Right renal pelvis (tissue), 4 donors: Measurements from ENCODE around the gene PRRX2. TPM values are rescaled to one million over a fixed set of nuclear protein-coding genes. Genes with fewer than 3 reads are reported as not detected.
"Not testable (repeated sequence)": the region's sequence is repeated elsewhere in the genome, so short reads cannot be mapped to it uniquely, and the experiment has no call there.

Experiments used
- DNase-seq, 4 donors: peaks; one replicate each; pipeline ENCODE4 v3.0.0-alpha.2; 2013; ENCODE audit warnings: low read depth in 4 of 4, low spot score in 3 of 4, missing footprints in 1 of 4
- polyA plus RNA-seq, 4 donors: library from polyadenylated mRNA; unstranded; fragments of 120-200 nt; gene quantifications; one replicate each; pipeline ENCODE4 v1.2.1, GENCODE V29; 2013; ENCODE audit not compliant: insufficient read length in 4 of 4

Gene PRRX2
- polyA plus RNA-seq, 4 donors: 1.1 to 1.8 (median 1.2) TPM

GRCh38 chr9:129649726-129650679 lies 15.4 kb upstream of the PRRX2 start:
- no peak for DNase-seq

DNA sequence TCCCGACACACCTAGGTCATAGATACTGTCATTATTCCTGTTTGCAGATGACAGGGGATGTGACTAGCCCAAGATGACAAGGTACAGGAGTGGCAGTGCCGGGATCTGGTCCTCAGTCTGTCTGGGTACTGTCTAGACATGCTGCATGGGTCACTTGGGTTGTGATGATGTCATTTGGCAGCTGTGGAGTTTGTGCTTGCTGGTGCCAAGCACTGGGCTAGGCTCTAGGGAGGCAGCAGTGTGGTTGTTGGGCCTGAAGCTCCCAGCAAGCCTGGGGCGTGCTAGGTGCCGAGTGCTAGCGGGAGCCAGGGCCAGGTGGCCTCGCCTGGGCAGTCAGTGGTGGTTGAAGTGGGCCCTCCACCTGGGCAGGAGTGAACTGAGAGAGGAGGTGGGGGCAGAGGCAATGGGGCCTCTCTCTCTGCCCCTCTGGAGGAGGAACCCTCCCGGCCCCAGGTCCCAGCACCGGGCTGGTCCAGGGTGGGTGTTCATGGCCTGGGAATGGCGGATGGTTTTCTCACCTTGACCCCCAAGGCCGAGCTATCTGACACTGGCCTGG lies 14.7 kb upstream of the PRRX2 start:
- DNase-seq: no peak

DNA sequence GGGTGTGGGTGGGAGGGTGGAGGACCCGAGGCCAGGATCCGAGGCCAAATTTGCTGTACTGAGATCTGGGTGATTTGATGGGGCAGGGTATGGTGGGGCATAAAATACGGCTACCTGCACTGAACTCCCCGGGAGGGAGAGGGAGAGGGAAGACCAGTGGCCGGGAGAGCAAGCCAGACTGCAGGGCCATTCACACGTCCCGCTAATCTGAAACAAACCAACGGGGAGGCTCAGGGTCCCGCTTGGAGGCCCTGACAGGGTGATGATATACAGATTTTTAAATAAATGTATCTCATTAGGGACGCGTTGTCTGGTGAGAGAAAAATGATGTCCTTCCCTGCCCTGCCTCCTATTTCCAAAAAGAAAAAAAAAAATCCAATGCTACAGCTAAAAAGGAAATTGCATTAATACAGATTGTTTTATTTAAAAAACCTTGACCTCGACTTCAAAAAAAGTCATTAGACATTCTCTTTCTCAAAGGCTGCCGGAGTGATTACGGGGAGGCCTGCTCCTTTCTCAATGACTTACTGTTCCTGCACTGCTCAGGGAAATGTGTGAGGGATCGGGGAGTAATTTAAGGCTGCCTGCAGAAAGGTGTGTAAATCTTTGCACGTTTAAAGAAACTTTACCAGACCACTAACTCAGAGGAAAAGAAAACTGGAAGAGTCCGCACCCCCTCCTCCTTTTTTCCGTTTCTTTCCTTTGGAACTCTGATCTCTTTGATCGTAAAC lies 11.5 kb upstream of the PRRX2 start:
- peak in 3 of 4 donors; percentile 46 to 75 (median 71) for DNase-seq

- no peak for DNase-seq
These were observed 10.8 kb upstream of the PRRX2 start for GRCh38 chr9:129654554-129655040.

DNA sequence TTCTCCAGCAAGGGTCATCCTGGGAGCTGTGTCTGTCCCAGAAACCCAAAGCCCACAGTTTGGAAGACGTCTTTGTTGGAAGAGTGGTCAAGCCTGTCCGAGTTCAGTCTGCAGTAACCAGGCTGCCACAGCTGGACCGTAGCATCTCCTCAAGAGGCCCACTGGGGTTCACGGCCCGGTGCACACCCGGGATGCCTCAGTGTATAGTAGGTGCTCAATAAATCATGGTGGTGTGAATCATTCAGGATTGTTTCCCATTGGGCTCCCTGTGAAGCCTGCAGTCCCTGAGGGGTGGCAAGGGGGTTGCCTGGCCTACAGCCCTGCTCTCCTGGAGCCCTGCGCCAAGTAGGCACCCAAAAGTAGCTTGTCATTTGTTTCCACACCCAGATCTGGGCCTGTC lies 10.3 kb upstream of the PRRX2 start:
- no peak for DNase-seq

DNA sequence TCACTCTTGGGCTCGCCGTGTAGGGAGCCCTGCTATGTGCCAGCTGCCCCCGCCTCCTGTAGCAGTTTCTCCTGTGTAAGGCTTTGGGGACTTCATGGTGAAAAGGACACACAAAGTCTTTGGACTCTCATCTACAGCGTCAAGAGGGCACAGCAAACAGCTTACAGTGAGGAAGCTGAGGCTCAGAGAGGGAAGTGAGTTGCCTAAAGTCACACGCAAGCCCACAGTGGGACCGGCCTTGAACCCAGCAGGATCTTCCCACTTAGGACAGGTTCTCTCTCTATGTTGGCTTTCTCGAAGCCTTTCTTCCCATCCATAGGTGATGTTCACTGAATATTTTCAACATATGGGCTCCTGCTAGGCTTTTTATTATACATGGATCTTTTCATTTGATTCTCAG lies 9.8 kb upstream of the PRRX2 start:
- no peak for DNase-seq

- no peak for DNase-seq
These were observed 8.6 kb upstream of the PRRX2 start for GRCh38 chr9:129656795-129657390.

DNA sequence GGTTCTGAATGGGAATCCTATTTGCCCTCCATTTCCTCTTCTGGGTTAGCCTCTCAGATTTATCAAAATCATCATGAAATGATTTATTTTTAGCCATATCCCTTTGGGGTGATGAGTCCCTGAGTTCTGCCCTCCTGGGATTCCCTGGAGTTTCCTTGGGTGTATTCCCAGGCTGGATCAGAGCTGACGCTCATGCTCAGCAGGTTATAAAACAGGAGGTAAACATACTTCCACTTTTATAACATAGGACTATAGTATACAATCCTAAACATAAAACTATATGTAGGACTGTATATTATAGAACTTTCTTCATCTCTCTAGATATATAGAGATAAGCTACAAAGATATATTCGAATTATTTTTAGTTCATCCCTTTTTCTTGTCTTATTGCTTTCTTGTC lies 4.4 kb upstream of the PRRX2 start:
- DNase-seq: no peak

- DNase-seq: not testable (repeated sequence)
These were observed 3.2 kb upstream of the PRRX2 start for GRCh38 chr9:129662239-129662638.

DNA sequence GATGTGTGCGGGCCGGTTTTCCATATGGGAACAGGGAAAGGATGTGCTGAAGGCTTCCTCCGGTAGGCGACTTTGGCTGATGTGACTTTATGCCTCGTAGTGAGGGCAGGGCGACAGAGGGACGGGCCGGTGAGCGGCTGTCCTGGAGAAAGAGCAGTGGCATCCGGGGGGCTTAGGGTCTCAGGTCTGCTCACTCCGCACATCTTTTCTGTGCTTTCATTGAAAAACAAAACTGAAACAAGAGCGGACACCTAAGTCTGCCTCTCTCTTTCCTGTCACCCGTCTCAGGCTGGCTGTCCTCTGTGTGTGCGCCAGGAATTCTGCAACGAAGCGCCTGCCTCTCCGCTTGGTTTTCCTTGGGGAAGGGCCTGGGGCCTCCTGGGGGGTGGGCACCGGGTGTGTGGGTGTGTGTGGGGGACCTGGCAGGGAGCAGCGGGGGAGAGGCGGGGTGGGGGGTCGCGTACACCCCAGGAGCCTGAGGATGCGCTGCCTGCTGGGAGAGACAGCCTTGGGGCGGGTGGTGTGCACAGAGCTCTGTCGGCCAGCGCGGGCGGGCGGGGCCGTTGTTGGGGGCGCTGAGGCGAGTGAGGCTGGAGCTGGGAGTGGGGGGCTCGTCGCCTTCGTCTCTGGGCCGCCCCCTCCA lies 580 bp upstream of the PRRX2 start:
- no peak for DNase-seq

- DNase-seq: no peak
These were observed 520 bp downstream of the PRRX2 start for GRCh38 chr9:129665814-129666520.

DNA sequence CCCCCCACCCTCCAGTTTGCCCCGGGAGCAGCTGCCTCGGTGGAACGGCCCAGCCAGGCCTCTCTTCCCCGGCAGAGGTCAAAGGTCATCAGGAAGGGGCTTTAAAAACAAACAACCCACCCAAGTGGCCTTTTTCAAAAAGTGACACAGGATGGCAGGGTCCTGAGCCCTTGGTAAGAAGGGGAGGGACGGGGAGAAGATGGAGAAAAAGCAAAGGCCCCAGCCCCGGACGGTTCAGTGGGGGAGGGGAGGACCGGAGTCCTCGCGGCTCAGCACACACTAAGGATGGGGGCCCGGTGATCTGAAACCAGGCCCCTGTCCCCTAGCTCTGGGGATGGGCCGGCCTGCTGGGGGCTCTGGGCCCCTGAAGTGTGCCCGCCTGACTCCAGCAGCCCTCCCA lies 1.1 kb downstream of the PRRX2 start:
- DNase-seq: no peak

GRCh38 chr9:129667378-129667777 lies 1.9 kb downstream of the PRRX2 start:
- DNase-seq: no peak

GRCh38 chr9:129667850-129668249 lies 2.4 kb downstream of the PRRX2 start:
- DNase-seq: no peak

DNA sequence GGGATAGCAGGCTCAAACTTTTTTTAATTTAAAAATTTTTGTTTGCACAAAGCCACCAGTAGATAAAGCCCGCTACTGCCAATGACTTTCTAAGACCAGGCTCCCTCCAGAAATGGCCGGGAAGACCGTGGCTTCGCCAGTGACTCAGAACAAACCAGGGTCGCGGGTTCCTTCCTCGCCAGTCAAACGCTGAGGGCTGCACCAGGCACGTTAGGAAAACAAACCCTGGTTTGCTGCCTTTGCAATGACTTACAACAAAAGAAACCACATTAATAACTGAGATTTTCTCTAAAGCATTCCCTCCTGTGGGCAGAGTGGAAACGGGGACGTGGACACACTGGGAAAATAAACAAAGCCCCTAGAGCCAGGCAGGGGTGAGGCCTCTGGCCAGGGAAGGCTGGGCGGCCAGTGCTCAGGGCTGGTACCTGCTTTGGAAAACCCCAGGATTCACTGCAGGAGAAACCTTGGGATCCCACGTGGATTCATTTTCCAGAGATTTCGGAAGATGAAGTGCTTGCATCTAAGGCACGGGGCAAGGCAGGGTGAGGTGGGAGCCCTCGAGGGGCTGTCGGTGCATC lies 3.8 kb downstream of the PRRX2 start:
- DNase-seq: no peak

DNA sequence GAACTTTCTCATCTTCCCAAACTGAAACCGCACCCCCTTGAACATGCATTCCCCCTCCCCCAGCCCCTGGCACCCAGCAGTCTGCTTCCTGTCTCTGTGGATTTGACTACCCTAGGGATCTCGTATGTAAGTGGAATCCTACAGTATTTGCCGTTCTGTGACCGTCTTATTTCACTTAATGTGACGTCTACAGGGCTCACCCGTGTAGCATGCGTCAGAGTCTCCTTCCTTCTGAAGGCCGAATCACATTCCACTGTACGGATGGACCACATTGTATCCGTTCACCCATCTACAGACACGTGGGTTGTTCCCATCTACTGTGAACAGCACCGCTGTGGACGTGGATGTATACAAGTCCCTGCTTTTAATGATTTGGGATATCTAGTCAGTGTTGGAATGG lies 4.5 kb downstream of the PRRX2 start:
- no peak for DNase-seq

GRCh38 chr9:129671065-129671464 lies 5.6 kb downstream of the PRRX2 start:
- DNase-seq: no peak

GRCh38 chr9:129671519-129671918 lies 6.1 kb downstream of the PRRX2 start:
- no peak for DNase-seq

DNA sequence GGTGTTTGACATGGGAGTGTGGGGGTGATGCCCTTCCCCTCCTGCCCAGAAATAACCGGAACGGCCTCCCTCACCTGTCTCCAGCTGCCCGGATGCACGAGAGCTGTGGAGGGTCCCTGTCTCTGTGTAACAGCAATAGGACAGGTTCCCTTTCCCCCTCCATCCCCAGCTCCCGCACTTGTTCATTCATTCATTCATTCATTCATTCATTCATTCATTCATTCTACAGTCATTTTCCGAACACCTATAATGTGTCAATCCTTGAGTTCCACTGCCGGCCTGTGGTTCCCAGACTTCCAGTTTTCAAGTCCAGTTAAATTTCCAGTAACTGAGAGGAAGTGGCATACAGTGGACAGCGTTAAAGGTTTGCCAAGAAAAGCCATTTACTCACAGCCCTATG lies 7.3 kb downstream of the PRRX2 start:
- DNase-seq: no peak
